Measurements from ENCODE around the gene PALMD.

- no peak for TF ChIP-seq CTCF (IDR thresholded peaks at IDR 0.05)
- TF ChIP-seq POLR2A (IDR thresholded peaks at IDR 0.05) = no peak
Observed at GRCh38 chr1:99639945-99640344, 6.0 kb upstream of the PALMD start.
